ENCODE measurements around the gene PCDHGB4.
"Not testable (repeated sequence)": the region's sequence is repeated elsewhere in the genome, so short reads cannot be mapped to it uniquely, and the experiment has no call there.

Gene PCDHGB4

GRCh38 chr5:141383345-141383744, 4.2 kb upstream of the PCDHGB4 start:
- TF ChIP-seq CTCF (IDR thresholded peaks at IDR 0.05; ENCODE audit: low read length, missing control alignments): no peak
- no peak for DNase-seq (ENCODE audit: low read depth)
- H3K4me3 ChIP-seq (replicated peaks; ENCODE audit: low read depth, low read length): peak overlapping the region; percentile 57

- TF ChIP-seq CTCF (IDR thresholded peaks at IDR 0.05; ENCODE audit: low read length, missing control alignments): no peak
- H3K4me3 ChIP-seq (replicated peaks; ENCODE audit: low read depth, low read length): no peak overlapping the region
- no peak for DNase-seq (ENCODE audit: low read depth)
Observed at GRCh38 chr5:141384471-141385267, 2.8 kb upstream of the PCDHGB4 start.

- TF ChIP-seq CTCF (IDR thresholded peaks at IDR 0.05; ENCODE audit: low read length, missing control alignments): no peak
- no peak overlapping the region for H3K4me3 ChIP-seq (replicated peaks; ENCODE audit: low read depth, low read length)
- no peak for DNase-seq (ENCODE audit: low read depth)
Observed at GRCh38 chr5:141388661-141389060, 1.2 kb downstream of the PCDHGB4 start.

GRCh38 chr5:141389153-141390042, 1.9 kb downstream of the PCDHGB4 start:
- no peak overlapping the region for H3K4me3 ChIP-seq (replicated peaks; ENCODE audit: low read depth, low read length)
- DNase-seq (ENCODE audit: low read depth): no peak
- TF ChIP-seq CTCF (IDR thresholded peaks at IDR 0.05; ENCODE audit: low read length, missing control alignments): no peak

- peak; percentile 33 for DNase-seq (ENCODE audit: low read depth)
- H3K4me3 ChIP-seq (replicated peaks; ENCODE audit: low read depth, low read length): no peak within 1 kb of the TSS
- peak; percentile 17 for TF ChIP-seq CTCF (IDR thresholded peaks at IDR 0.05; ENCODE audit: low read length, missing control alignments)
Observed at GRCh38 chr5:141392429-141393198, 5.1 kb downstream of the PCDHGB4 start, which contains the start of gene PCDHGA8. Gene PCDHGA8 (plus strand): TSS chr5:141392633. CDS start chr5:141392814, 181 bp downstream.

- no peak for TF ChIP-seq CTCF (IDR thresholded peaks at IDR 0.05; ENCODE audit: low read length, missing control alignments)
- no peak for DNase-seq (ENCODE audit: low read depth)
- H3K4me3 ChIP-seq (replicated peaks; ENCODE audit: low read depth, low read length): no peak overlapping the region
Observed at GRCh38 chr5:141393267-141393666, 5.8 kb downstream of the PCDHGB4 start.

- DNase-seq (ENCODE audit: low read depth); H3K4me3 ChIP-seq (replicated peaks; ENCODE audit: low read depth, low read length): not testable (repeated sequence)
Observed at GRCh38 chr5:141394401-141395187, 7.1 kb downstream of the PCDHGB4 start.

All from fibroblast of pulmonary artery (primary cell).